Fibroblast of pulmonary artery (primary cell): ENCODE results near the gene SPOCK1.
A peak's percentile ranks its signal among the peaks of the same experiment; 100 is the strongest.

Experiments used
- DNase-seq: peaks from one replicate; pipeline ENCODE4 v3.0.0-alpha.2; 2010; ENCODE audit warnings: low read depth
- H3K4me3 ChIP-seq: replicated peaks from 2 replicates; pipeline ENCODE4 v1.5.1; 2011; ENCODE audit warnings: low read depth, mild to moderate bottlenecking, control low read depth, low read length, moderate library complexity
- CTCF ChIP-seq: IDR thresholded peaks from 2 replicates; pipeline ENCODE4 v1.5.1; 2011; ENCODE audit warnings: mild to moderate bottlenecking, control low read depth, low read length, inconsistent platforms; ENCODE audit errors: missing control alignments

SPOCK1 gene

GRCh38 chr5:137070521-137070920 lies 428.6 kb downstream of the SPOCK1 start:
- no peak for TF ChIP-seq CTCF
- H3K4me3 ChIP-seq = no peak overlapping the region
- DNase-seq = no peak

GRCh38 chr5:137069358-137069757 lies 429.8 kb downstream of the SPOCK1 start:
- DNase-seq = no peak
- H3K4me3 ChIP-seq = no peak overlapping the region
- TF ChIP-seq CTCF = no peak

- DNase-seq = no peak
- H3K4me3 ChIP-seq = no peak overlapping the region
- TF ChIP-seq CTCF = no peak
These were observed 437.7 kb downstream of the SPOCK1 start for GRCh38 chr5:137061382-137061781.

- H3K4me3 ChIP-seq = no peak overlapping the region
- no peak for TF ChIP-seq CTCF
- DNase-seq = no peak
These were observed 441.0 kb downstream of the SPOCK1 start for GRCh38 chr5:137058089-137058488.

- TF ChIP-seq CTCF = no peak
- DNase-seq = no peak
- no peak overlapping the region for H3K4me3 ChIP-seq
These were observed 442.4 kb downstream of the SPOCK1 start for GRCh38 chr5:137056676-137057075.

- H3K4me3 ChIP-seq = no peak overlapping the region
- no peak for TF ChIP-seq CTCF
- peak; percentile 52 for DNase-seq
These were observed 443.8 kb downstream of the SPOCK1 start for GRCh38 chr5:137055271-137055872.

- no peak for DNase-seq
- no peak overlapping the region for H3K4me3 ChIP-seq
- TF ChIP-seq CTCF = no peak
These were observed 444.3 kb downstream of the SPOCK1 start for GRCh38 chr5:137054792-137055191.
